CD4-positive, alpha-beta memory T cell (primary cell): ENCODE results near the gene HACD3. TPM values are rescaled to one million over a fixed set of nuclear protein-coding genes. Genes with fewer than 3 reads are reported as not detected.
"Not testable (repeated sequence)": the region's sequence is repeated elsewhere in the genome, so short reads cannot be mapped to it uniquely, and the experiment has no call there.

Experiments used
- CTCF ChIA-PET: fragments of 350-600 bp; sonication (Branson Sonifier 250); formaldehyde crosslinking; loops from one replicate; lab custom pipeline; 2021; ENCODE audit warnings: inconsistent platforms; ENCODE audit not compliant: partially characterized antibody; lab: Charles Lee
- POLR2A ChIA-PET: fragments of 350-600 bp; sonication (Branson Sonifier 250); formaldehyde crosslinking; loops from one replicate; lab custom pipeline; 2021; ENCODE audit not compliant: partially characterized antibody; lab: Charles Lee
- DNase-seq, 5 donors: peaks; one replicate each; pipeline versions ENCODE4 v3.0.0 to v3.0.0-alpha.2; 2020 to 2022; ENCODE audit warnings: mixed read lengths in 1 of 5
- H3K27ac ChIP-seq: one replicate; pipeline ENCODE4 v1.7.0; 2013; ENCODE audit warnings: low read depth, low read length
- H3K27me3 ChIP-seq: 2 replicates; pipeline ENCODE4 v1.7.0; 2013; ENCODE audit warnings: mild to moderate bottlenecking, low read length, moderate library complexity; ENCODE audit not compliant: insufficient read depth
- H3K36me3 ChIP-seq: 2 replicates; pipeline ENCODE4 v1.7.0; 2013; ENCODE audit warnings: mild to moderate bottlenecking, low read length, moderate library complexity; ENCODE audit not compliant: insufficient read depth
- H3K4me1 ChIP-seq: 2 replicates; pipeline ENCODE4 v1.7.0; 2013; ENCODE audit warnings: mild to moderate bottlenecking, low read length, moderate library complexity; ENCODE audit not compliant: insufficient read depth
- H3K4me3 ChIP-seq, 2 donors: one replicate each; pipeline ENCODE4 v1.7.0; 2013; ENCODE audit warnings: low read length in 2 of 2, mild to moderate bottlenecking in 1 of 2
- H3K9me3 ChIP-seq, 2 donors: one replicate each; pipeline ENCODE4 v1.7.0; 2013; ENCODE audit warnings: low read length in 2 of 2, control low read depth in 1 of 2; ENCODE audit not compliant: control insufficient read depth in 1 of 2
- H3K27ac Mint-ChIP-seq, 7 donors: one replicate each; pipeline ENCODE4 v1.8.0; 2020 to 2021; ENCODE audit warnings: mixed read lengths in 7 of 7, mild to moderate bottlenecking in 6 of 7, inconsistent platforms in 3 of 7, moderate library complexity in 3 of 7
- H3K27me3 Mint-ChIP-seq, 2 donors: one replicate each; pipeline ENCODE4 v1.8.0; 2020 to 2021; ENCODE audit warnings: mixed read lengths in 2 of 2
- H3K36me3 Mint-ChIP-seq, 2 donors: one replicate each; pipeline ENCODE4 v1.8.0; 2020 to 2021; ENCODE audit warnings: mixed read lengths in 2 of 2, inconsistent platforms in 1 of 2, mild to moderate bottlenecking in 1 of 2
- H3K4me1 Mint-ChIP-seq, 4 donors: one replicate each; pipeline ENCODE4 v1.8.0; 2020 to 2021; ENCODE audit warnings: mixed read lengths in 4 of 4, mild to moderate bottlenecking in 1 of 4
- H3K4me3 Mint-ChIP-seq, 8 donors: one replicate each; pipeline ENCODE4 v1.8.0; 2020 to 2021; ENCODE audit warnings: mixed read lengths in 8 of 8, mild to moderate bottlenecking in 7 of 8, moderate library complexity in 6 of 8, inconsistent platforms in 3 of 8
- H3K9me3 Mint-ChIP-seq, 8 donors: one replicate each; pipeline ENCODE4 v1.8.0; 2020 to 2021; ENCODE audit warnings: mixed read lengths in 8 of 8, mild to moderate bottlenecking in 5 of 8, inconsistent platforms in 3 of 8, moderate library complexity in 1 of 8
- intact Hi-C: fragments of 100-400 bp; cut with micrococcal nuclease; formaldehyde crosslinking; loops from one replicate; pipeline ENCODE4 v1.15.1; 2023
- polyA plus RNA-seq, 2 donors: library from polyadenylated mRNA; unstranded; fragments of 300-500 nt; fragmentation: Illumina TruSeq; gene quantifications; one replicate each; pipeline ENCODE4 v1.2.3, GENCODE V29; 2021
- total RNA-seq, 2 experiments: library from RNA; stranded (reverse); gene quantifications; one replicate each; pipeline ENCODE4 v1.2.3, GENCODE V29; 2021

Gene HACD3
- total and polyA plus RNA-seq, 4 experiments from 2014 or later = 23.1 to 35.9 (median 29.7) TPM

- H3K27me3 Mint-ChIP-seq = no peaks in the 10 kb centered on the region
- H3K36me3 ChIP-seq = no peaks in the 10 kb centered on the region
- intact Hi-C loops = loop anchor here (1.0 to 5.0 kb wide), 4 partner anchors 79 to 258 kb away; partner anchors contain the start of genes DPP8, HACD3 and RAB11A
- POLR2A ChIA-PET = interaction anchor here (0.6 to 3.2 kb wide), 22 partner anchors 10 to 682 kb away, joined by 3 to 32 read pairs (median 5); partner anchors contain the start of genes DENND4A, DIS3L, DPP8 and HACD3
- peaks cover 0 to 12% of the 10 kb centered on the region in 2 donors for H3K36me3 Mint-ChIP-seq
- H3K9me3 ChIP-seq = no peaks in the 10 kb centered on the region
- peaks cover 27% of the 10 kb centered on the region for H3K4me1 ChIP-seq
- peaks cover 21 to 49% (median 34%) of the 10 kb centered on the region in 4 donors for H3K4me1 Mint-ChIP-seq
- no peaks in the 10 kb centered on the region for H3K27me3 ChIP-seq
- H3K4me3 Mint-ChIP-seq = peak within 1 kb of the TSS; percentile 96 to 99 (median 98)
- H3K9me3 Mint-ChIP-seq = no peaks in the 10 kb centered on the region
- H3K27ac ChIP-seq = peak within 1 kb of the TSS; percentile 76
- H3K27ac Mint-ChIP-seq = peak within 1 kb of the TSS; percentile 98 to 99 (median 99)
- H3K4me3 ChIP-seq = peak within 1 kb of the TSS; percentile 85 to 97
- CTCF ChIA-PET = interaction anchor here (0.6 to 2.7 kb wide), 10 partner anchors 21 to 893 kb away, joined by 3 to 20 read pairs (median 4); partner anchors contain the start of genes RAB11A and RPL4
- peak; percentile 83 to 89 (median 84) for DNase-seq
Observed at GRCh38 chr15:65610871-65611718, 80.8 kb downstream of the HACD3 start, which contains the start of gene INTS14. Gene INTS14, minus strand, starts transcription at chr15:65611131. Its CDS starts 3,751 bp downstream, at chr15:65607380.

DNA sequence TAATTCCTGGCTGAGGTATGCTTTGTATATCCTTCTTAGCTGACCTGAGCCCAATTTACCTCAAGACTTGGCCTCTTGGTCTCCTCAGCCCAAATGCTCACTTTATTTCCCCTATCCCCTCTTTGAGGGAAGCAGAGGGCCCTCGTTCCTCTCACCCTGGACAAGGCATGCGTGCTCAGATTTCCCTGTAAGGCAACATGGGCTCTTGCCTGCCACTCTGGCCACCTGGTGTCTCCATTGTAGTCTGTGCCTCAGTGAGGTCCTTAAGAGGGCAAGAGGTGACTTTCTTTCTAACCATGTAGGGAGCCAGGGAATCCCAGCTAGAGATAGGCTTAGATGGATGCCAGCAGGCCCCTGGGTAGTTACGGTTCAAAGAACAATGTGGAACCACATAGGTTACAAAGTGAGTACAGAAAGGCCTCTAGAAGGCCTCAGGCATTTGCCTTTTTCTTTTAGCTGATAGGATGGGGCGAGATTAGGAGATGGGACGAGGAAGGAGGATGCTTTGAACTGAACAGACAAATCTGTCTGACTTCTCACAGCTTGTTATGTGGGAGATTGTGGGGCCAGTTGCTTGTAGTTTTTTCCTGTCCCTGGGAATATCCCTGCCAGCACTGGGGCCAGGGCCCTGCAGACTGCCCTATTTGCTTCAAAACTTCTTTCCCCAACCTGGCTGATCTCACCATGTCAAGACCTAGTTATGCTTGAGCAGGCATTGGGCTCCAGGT is 81.8 kb downstream of the HACD3 start:
- no peaks in the 10 kb centered on the region for H3K9me3 Mint-ChIP-seq
- Histone ChIP-seq H3K4me3 (peak overlapping the region in 1 of 2 donors; percentile 97), H3K27ac (peak overlapping the region; percentile 76), H3K4me1 (peaks cover 27% of the 10 kb centered on the region), H3K9me3 (no peaks in the 10 kb centered on the region), H3K27me3 (no peaks in the 10 kb centered on the region), H3K36me3 (no peaks in the 10 kb centered on the region)
- DNase-seq = no peak
- ChIA-PET CTCF (interaction anchor here (1.2 to 2.7 kb wide), 5 partner anchors 27 to 257 kb away, joined by 4 to 20 read pairs (median 5); partner anchors contain the start of gene RAB11A), POLR2A (interaction anchor here (1.0 to 3.2 kb wide), 6 partner anchors 9 to 257 kb away, joined by 3 to 32 read pairs (median 10); partner anchors contain the start of genes DPP8, HACD3, RAB11A and SLC24A1)
- no peaks in the 10 kb centered on the region for H3K27me3 Mint-ChIP-seq
- peaks cover 21 to 48% (median 33%) of the 10 kb centered on the region in 4 donors for H3K4me1 Mint-ChIP-seq
- intact Hi-C loops = loop anchor here (1.0 to 5.0 kb wide), 4 partner anchors 80 to 257 kb away; partner anchors contain the start of genes DPP8, HACD3 and RAB11A
- peak overlapping the region; percentile 96 to 99 (median 98) for H3K4me3 Mint-ChIP-seq
- peaks cover 0 to 12% of the 10 kb centered on the region in 2 donors for H3K36me3 Mint-ChIP-seq
- H3K27ac Mint-ChIP-seq = peak overlapping the region; percentile 98 to 99 (median 99)

DNA sequence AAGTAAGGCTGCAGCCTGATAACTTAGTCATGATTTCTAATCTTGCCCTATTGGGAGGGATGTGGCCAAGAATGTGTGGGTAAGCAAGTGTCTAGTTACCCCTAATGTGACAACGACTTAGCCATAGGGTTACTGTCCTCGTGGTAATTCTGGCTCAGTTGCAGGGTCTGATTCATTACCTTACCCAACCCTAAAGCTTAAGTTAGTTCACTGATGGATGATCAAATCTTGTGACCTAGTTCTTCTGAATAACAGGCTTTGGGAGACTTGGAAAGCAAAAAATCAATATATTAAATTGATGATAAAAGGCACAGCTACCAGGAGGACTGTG is 82.3 kb downstream of the HACD3 start:
- no peaks in the 10 kb centered on the region for H3K9me3 ChIP-seq
- Mint-ChIP-seq H3K36me3 (peaks cover 0 to 12% of the 10 kb centered on the region in 2 donors), H3K27me3 (no peaks in the 10 kb centered on the region), H3K4me1 (peaks cover 21 to 43% (median 33%) of the 10 kb centered on the region in 4 donors), H3K9me3 (no peaks in the 10 kb centered on the region), H3K27ac (peak overlapping the region; percentile 79 to 99 (median 99)), H3K4me3 (peak overlapping the region in 7 of 8 donors; percentile 34 to 99 (median 97))
- CTCF ChIA-PET = interaction anchor here (1.5 to 2.7 kb wide), 3 partner anchors 26 to 256 kb away, joined by 4 to 20 read pairs (median 9); partner anchors contain the start of gene RAB11A
- intact Hi-C loops = loop anchor here (5.0 kb wide), 1 partner anchor 80 kb away; the partner anchor contains the start of gene HACD3
- H3K4me3 ChIP-seq = no peak overlapping the region
- H3K27me3 ChIP-seq = no peaks in the 10 kb centered on the region
- H3K27ac ChIP-seq = peak overlapping the region; percentile 76
- POLR2A ChIA-PET = interaction anchor here (2.8 to 3.2 kb wide), 2 partner anchors 82 to 257 kb away, joined by 16 to 32 read pairs; partner anchors contain the start of genes HACD3 and RAB11A
- DNase-seq = no peak
- H3K4me1 ChIP-seq = peaks cover 27% of the 10 kb centered on the region
- no peaks in the 10 kb centered on the region for H3K36me3 ChIP-seq

DNA sequence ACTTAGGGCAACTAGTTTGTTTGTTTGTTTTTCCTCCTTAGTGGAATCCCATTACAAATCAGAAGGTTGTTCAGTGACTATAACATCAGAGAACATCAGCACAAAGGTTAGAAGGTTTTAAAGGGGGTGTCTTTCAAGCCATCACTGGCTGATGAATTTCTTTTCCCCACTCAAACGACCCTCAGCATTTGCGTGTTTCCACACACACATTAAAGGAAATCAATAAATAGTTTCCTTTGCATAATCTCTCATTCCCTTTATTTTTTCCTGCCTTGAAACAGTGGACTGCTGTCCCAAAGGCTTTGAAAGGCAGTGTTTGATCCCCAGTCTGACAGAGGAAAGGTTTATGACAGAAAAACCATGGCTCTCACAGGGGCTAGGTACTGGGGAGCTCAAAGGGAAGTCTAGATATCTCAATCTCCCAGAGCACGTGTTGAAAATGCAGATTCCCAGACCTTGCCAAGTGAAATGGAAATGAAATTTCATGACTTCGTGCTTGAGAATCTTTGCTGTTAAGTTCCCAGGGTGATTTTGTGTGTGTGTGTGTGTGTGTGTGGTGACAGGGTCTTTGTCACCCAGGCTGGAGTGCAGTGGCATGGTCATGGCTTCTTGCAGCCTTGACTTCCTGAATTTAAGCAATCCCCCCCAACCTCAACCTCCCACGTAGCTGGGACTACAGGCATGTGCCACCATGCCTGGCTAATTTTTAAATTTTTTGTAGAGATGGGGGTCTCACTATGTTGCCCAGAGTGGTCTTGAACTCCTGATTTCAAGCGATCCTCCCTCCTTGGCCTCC is 82.9 kb downstream of the HACD3 start:
- Mint-ChIP-seq H3K9me3 (no peaks in the 10 kb centered on the region), H3K27me3 (no peaks in the 10 kb centered on the region), H3K4me1 (peaks cover 21 to 42% (median 31%) of the 10 kb centered on the region in 4 donors), H3K36me3 (peaks cover 0 to 12% of the 10 kb centered on the region in 2 donors), H3K27ac (peak overlapping the region in 5 of 7 donors; percentile 48 to 99 (median 98)), H3K4me3 (peak overlapping the region in 1 of 8 donors; percentile 36)
- ChIA-PET CTCF (interaction anchor here (1.5 kb wide), 1 partner anchor 84 kb away, joined by 4 read pairs; no protein-coding TSS in a partner anchor), POLR2A (interaction anchor here (3.2 kb wide), 1 partner anchor 256 kb away, joined by 32 read pairs; the partner anchor contains the start of gene RAB11A)
- no peak for DNase-seq
- no peak overlapping the region for H3K27ac ChIP-seq
- no peaks in the 10 kb centered on the region for H3K36me3 ChIP-seq
- intact Hi-C loops = loop anchor here (5.0 kb wide), 1 partner anchor 81 kb away; the partner anchor contains the start of gene HACD3
- no peak overlapping the region for H3K4me3 ChIP-seq
- H3K9me3 ChIP-seq = no peaks in the 10 kb centered on the region
- no peaks in the 10 kb centered on the region for H3K27me3 ChIP-seq
- peaks cover 27% of the 10 kb centered on the region for H3K4me1 ChIP-seq

DNA sequence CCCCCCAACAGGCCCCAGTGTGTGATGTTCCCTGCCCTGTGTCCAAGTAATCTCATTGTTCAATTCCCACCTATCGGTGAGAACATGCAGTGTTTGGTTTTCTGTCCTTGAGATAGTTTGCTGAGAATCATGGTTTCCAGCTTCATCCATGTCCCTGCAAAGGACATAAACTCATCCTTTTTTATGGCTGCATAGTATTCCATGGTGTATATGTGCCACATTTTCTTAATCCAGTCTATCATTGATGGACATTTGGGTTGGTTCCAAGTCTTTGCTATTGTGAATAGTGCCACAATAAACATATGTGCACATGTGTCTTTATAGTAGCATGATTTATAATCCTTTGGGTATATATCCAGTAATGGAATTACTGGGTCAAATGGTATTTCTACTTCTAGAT is 85.6 kb downstream of the HACD3 start:
- H3K27me3 Mint-ChIP-seq, H3K4me3 ChIP-seq, H3K9me3 Mint-ChIP-seq, intact Hi-C loops, POLR2A ChIA-PET, H3K4me3 Mint-ChIP-seq, CTCF ChIA-PET, H3K9me3 ChIP-seq, H3K27me3 ChIP-seq, H3K27ac Mint-ChIP-seq, H3K27ac ChIP-seq, DNase-seq, H3K36me3 ChIP-seq: not testable (repeated sequence)
- Mint-ChIP-seq H3K36me3 (peaks cover 0 to 13% of the 10 kb centered on the region in 2 donors), H3K4me1 (peaks cover 11 to 19% (median 16%) of the 10 kb centered on the region in 4 donors)
- H3K4me1 ChIP-seq = peaks cover 13% of the 10 kb centered on the region

DNA sequence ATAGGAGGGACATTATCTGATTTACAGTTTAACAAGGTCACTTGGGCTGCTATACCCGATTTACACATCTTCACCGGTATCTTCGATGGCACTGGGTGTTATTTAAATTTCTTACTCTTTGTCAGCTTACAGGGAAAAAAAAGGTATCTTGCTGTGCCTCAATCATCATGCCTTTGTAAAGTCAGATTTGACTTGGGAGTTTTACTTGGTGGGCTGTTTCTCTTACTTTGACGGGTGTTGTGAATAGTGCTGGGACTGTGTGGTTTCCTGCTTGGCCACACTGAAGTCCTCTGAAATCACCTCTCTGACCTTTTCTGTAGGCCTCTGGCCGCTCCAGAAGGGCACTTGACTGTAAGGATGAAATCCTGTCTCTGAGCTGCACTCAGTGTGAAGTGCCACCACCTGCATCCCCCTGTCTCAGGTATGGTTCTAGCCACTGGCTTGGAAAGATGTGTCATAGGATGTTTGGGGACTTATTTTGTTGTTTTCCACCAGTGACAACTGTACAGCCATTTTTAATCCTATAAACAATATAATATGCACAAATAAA is 88.4 kb downstream of the HACD3 start:
- no peak overlapping the region for H3K27ac ChIP-seq
- POLR2A ChIA-PET = interaction anchor here (0.6 kb wide), 1 partner anchor 204 kb away, joined by 5 read pairs; no protein-coding TSS in a partner anchor
- H3K9me3 ChIP-seq = no peaks in the 10 kb centered on the region
- H3K27me3 ChIP-seq = no peaks in the 10 kb centered on the region
- peaks cover 2 to 4% of the 10 kb centered on the region in 2 donors for H3K36me3 Mint-ChIP-seq
- no peak overlapping the region for H3K27ac Mint-ChIP-seq
- no peaks in the 10 kb centered on the region for H3K9me3 Mint-ChIP-seq
- peaks cover 0 to 5% (median under 1%) of the 10 kb centered on the region in 4 donors for H3K4me1 Mint-ChIP-seq
- no peaks in the 10 kb centered on the region for H3K4me1 ChIP-seq
- no peaks in the 10 kb centered on the region for H3K27me3 Mint-ChIP-seq
- no peaks in the 10 kb centered on the region for H3K36me3 ChIP-seq
- no peak for DNase-seq
- CTCF ChIA-PET = no interaction called here
- H3K4me3 ChIP-seq = no peak overlapping the region
- intact Hi-C loops = no loop called here
- no peak overlapping the region for H3K4me3 Mint-ChIP-seq
